OCI-LY7 (cell line): ENCODE data around the gene C10orf95.

Source experiments
- EZH2phosphoT487 ChIP-seq: fragments of 200-600 bp; sonication (generic); IDR thresholded peaks from 2 replicates; pipeline ENCODE4 v1.6.1; 2018; ENCODE audit warnings: low read depth, borderline replicate concordance, mild to moderate bottlenecking, mixed run types, antibody characterized with exemption, low read length, moderate library complexity, mixed read lengths
- TF ChIP-seq, protein P1 (sequence below): fragments of 200-600 bp; sonication (generic); conservative IDR thresholded peaks from 2 replicates; pipeline ENCODE4 v1.5.1; 2014; ENCODE audit warnings: mild to moderate bottlenecking, antibody characterized with exemption, low read length, moderate library complexity, mixed read lengths

DNA sequence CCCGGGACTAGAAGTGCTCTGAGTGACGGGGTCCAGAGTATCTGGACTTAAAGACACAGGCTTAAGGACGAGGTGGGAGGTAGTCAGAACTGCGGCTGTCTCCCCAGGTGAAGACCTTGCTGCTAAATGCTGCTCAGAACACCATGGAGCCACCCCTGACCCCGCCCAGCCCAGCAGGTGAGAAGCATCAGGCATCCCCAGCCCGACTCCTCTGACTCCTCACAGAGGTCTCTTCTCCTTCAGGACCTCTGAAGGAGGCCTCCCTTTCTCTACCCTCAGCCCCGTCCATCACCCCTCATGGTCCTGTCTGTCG, 50.0 kb downstream of the C10orf95 start:
- TF ChIP-seq, protein P1, sequence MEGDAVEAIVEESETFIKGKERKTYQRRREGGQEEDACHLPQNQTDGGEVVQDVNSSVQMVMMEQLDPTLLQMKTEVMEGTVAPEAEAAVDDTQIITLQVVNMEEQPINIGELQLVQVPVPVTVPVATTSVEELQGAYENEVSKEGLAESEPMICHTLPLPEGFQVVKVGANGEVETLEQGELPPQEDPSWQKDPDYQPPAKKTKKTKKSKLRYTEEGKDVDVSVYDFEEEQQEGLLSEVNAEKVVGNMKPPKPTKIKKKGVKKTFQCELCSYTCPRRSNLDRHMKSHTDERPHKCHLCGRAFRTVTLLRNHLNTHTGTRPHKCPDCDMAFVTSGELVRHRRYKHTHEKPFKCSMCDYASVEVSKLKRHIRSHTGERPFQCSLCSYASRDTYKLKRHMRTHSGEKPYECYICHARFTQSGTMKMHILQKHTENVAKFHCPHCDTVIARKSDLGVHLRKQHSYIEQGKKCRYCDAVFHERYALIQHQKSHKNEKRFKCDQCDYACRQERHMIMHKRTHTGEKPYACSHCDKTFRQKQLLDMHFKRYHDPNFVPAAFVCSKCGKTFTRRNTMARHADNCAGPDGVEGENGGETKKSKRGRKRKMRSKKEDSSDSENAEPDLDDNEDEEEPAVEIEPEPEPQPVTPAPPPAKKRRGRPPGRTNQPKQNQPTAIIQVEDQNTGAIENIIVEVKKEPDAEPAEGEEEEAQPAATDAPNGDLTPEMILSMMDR = no peak
- no peak for TF ChIP-seq EZH2phosphoT487
